Keratinocyte (primary cell): ENCODE data around the gene DNAH17. TPM values are rescaled to one million over a fixed set of nuclear protein-coding genes. Genes with fewer than 3 reads are reported as not detected.

Source experiments
- DNase-seq: peaks from one replicate; pipeline ENCODE4 v3.0.0-alpha.2; 2011; ENCODE audit warnings: low read depth, missing footprints, low spot score
- FAIRE-seq: peaks from 2 replicates; lab custom pipeline; 2011; peaks lifted over from hg19 to GRCh38; lab: Jason Lieb, UNC
- H2AFZ ChIP-seq: 2 replicates; pipeline ENCODE4 v1.6.0; 2012; ENCODE audit warnings: low read length, control low read depth, inconsistent platforms; ENCODE audit not compliant: control insufficient read depth
- H3K27ac ChIP-seq: 2 replicates; pipeline ENCODE4 v1.5.1; 2011; ENCODE audit warnings: low read length; ENCODE audit not compliant: control insufficient read depth, insufficient read depth
- H3K27me3 ChIP-seq: 3 replicates; pipeline ENCODE4 v1.6.0; 2011; ENCODE audit warnings: low read length; ENCODE audit not compliant: control insufficient read depth, insufficient read depth; ENCODE audit errors: extremely low read depth
- H3K36me3 ChIP-seq, 2 experiments: 2 replicates in 1 of 2; 3 replicates in 1 of 2; pipeline ENCODE4 v1.5.1; 2011; ENCODE audit warnings: low read length in 2 of 2, mild to moderate bottlenecking in 1 of 2; ENCODE audit not compliant: control insufficient read depth in 2 of 2, insufficient read depth in 2 of 2; ENCODE audit errors: extremely low read depth in 1 of 2
- H3K4me1 ChIP-seq: 3 replicates; pipeline ENCODE4 v1.5.1; 2011; ENCODE audit warnings: low read length; ENCODE audit not compliant: control insufficient read depth, insufficient read depth; ENCODE audit errors: extremely low read depth
- H3K4me2 ChIP-seq: 3 replicates; pipeline ENCODE4 v1.6.0; 2011; ENCODE audit warnings: low read depth, low read length; ENCODE audit not compliant: control insufficient read depth, insufficient read depth; ENCODE audit errors: extremely low read depth
- H3K4me3 ChIP-seq, 3 experiments: fragments of 200-600 bp in 1 of 3; sonication (generic) in 1 of 3; 2 replicates in 2 of 3; 3 replicates in 1 of 3; pipeline ENCODE4 v1.5.1; 2011 to 2016; ENCODE audit warnings: low read length in 3 of 3, mild to moderate bottlenecking in 3 of 3, control low read depth in 2 of 3, inconsistent platforms in 1 of 3, low read depth in 1 of 3, mixed read lengths in 1 of 3, mixed run types in 1 of 3, moderate library complexity in 1 of 3; ENCODE audit not compliant: control insufficient read depth in 2 of 3, insufficient read depth in 2 of 3; ENCODE audit errors: extremely low read depth in 1 of 3
- H3K79me2 ChIP-seq: 2 replicates; pipeline ENCODE4 v1.6.0; 2012; ENCODE audit warnings: low read length; ENCODE audit not compliant: control insufficient read depth, insufficient read depth
- H3K9ac ChIP-seq: 3 replicates; pipeline ENCODE4 v1.6.0; 2011; ENCODE audit warnings: low read length; ENCODE audit not compliant: control insufficient read depth, insufficient read depth; ENCODE audit errors: extremely low read depth
- H3K9me1 ChIP-seq: 3 replicates; pipeline ENCODE4 v1.6.0; 2011; ENCODE audit warnings: low read length; ENCODE audit not compliant: control insufficient read depth, insufficient read depth; ENCODE audit errors: extremely low read depth
- H3K9me3 ChIP-seq: 2 replicates; pipeline ENCODE4 v1.5.1; 2012; ENCODE audit warnings: low read depth, low read length; ENCODE audit not compliant: control insufficient read depth
- H4K20me1 ChIP-seq: 3 replicates; pipeline ENCODE4 v1.6.0; 2011; ENCODE audit warnings: low read length; ENCODE audit not compliant: control insufficient read depth, insufficient read depth; ENCODE audit errors: extremely low read depth
- EZH2 ChIP-seq: IDR thresholded peaks from one replicate; pipeline ENCODE4 v1.6.1; 2012; ENCODE audit warnings: inconsistent platforms, mild to moderate bottlenecking, low read length, moderate library complexity
- dilution Hi-C: fragments of 300-500 bp; cut with MboI; formaldehyde crosslinking; loops from one replicate; pipeline ENCODE4 v1.7.0; 2020; ENCODE audit warnings: low sequenced_read_pairs; ENCODE audit not compliant: extremely low pct_ligation_motif_present
- polyA plus RNA-seq, 5 experiments: library from polyadenylated mRNA; depleted of rRNA in 3 of 5; stranded (reverse) in 3 of 5; stranded (forward) in 1 of 5; unstranded in 1 of 5; fragments of >200 nt; gene quantifications; 1 replicate in 1 of 5; 2 replicates in 3 of 5; 3 replicates in 1 of 5; pipeline versions ENCODE4 v1.2.1 to v1.2.3, GENCODE V29; 2011 to 2012; ENCODE audit warnings: missing spikeins in 2 of 5, low read depth in 1 of 5, low replicate concordance in 1 of 5
- TF ChIP-seq, protein P1 (sequence below), 3 experiments: IDR thresholded peaks in 1 of 3; conservative IDR thresholded peaks in 1 of 3; optimal IDR thresholded peaks in 1 of 3; 2 replicates in 2 of 3; 3 replicates in 1 of 3; pipeline versions ENCODE3 to v1.5.1; 2011; ENCODE audit warnings: low read length in 3 of 3, mild to moderate bottlenecking in 3 of 3, moderate library complexity in 2 of 3, control low read depth in 1 of 3, inconsistent platforms in 1 of 3; ENCODE audit not compliant: insufficient read depth in 2 of 3; ENCODE audit errors: extremely low read depth in 1 of 3

Gene DNAH17
- polyA plus RNA-seq, 1 donor (not counting 4 experiments of a cell fraction or from before 2014, with no cell fraction given) = 0.16 TPM

DNA sequence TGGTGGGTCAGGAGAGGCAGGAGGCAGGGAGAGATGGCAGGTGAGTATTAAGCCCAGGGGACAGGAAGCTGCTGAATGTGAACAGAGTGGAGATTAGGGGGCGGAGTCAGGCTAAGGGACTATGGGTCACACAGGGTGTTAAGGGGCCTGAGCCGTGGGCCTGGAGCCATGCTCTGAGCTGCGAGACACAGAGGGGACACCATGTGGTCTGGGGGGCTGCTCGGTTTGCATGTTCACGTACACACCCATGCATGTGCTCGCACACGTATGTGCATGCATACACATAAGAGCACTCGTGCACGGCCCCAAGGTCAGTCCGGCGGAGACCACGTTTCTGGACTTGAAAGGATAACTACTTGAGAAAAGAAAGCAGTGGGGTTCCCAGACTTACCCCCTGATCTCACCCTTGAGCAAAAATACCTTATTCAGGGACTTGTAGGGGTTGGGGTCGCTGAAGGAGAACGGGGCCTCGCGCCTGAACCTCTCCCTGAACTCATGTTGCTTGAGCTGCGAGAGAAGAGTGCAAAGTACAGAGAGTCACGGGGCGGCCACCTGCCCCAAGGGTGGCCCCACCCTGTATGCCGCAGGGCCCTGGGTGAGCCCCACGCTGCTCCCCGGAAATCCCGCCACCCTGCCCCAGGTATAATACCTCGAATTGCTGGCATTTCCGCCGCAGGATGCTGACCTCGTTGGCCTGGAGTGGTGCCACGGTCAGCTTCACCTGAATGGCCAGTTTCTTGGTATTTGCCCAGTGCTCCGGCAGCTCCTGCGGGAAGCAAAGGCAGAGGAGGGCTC, 50.8 kb downstream of the DNAH17 start:
- dilution Hi-C loops = no loop called here
- Histone ChIP-seq H4K20me1 (no peaks in the 10 kb centered on the region), H3K79me2 (no peaks in the 10 kb centered on the region), H3K27ac (no peak overlapping the region), H2AFZ (no peak overlapping the region), H3K4me2 (no peak overlapping the region), H3K27me3 (no peaks in the 10 kb centered on the region), H3K4me3 (no peak overlapping the region), H3K9ac (no peak overlapping the region), H3K9me1 (no peaks in the 10 kb centered on the region), H3K9me3 (no peaks in the 10 kb centered on the region), H3K36me3 (no peaks in the 10 kb centered on the region), H3K4me1 (no peaks in the 10 kb centered on the region)
- FAIRE-seq = no peak
- no peak for TF ChIP-seq EZH2
- TF ChIP-seq, protein P1, sequence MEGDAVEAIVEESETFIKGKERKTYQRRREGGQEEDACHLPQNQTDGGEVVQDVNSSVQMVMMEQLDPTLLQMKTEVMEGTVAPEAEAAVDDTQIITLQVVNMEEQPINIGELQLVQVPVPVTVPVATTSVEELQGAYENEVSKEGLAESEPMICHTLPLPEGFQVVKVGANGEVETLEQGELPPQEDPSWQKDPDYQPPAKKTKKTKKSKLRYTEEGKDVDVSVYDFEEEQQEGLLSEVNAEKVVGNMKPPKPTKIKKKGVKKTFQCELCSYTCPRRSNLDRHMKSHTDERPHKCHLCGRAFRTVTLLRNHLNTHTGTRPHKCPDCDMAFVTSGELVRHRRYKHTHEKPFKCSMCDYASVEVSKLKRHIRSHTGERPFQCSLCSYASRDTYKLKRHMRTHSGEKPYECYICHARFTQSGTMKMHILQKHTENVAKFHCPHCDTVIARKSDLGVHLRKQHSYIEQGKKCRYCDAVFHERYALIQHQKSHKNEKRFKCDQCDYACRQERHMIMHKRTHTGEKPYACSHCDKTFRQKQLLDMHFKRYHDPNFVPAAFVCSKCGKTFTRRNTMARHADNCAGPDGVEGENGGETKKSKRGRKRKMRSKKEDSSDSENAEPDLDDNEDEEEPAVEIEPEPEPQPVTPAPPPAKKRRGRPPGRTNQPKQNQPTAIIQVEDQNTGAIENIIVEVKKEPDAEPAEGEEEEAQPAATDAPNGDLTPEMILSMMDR (optimal IDR thresholded peaks at IDR 0.05 in 1 of 3, IDR thresholded peaks at IDR 0.05 in 1 of 3, conservative IDR thresholded peaks at IDR 0.05 in 1 of 3; ENCODE audit: extremely low read depth in 1 of 3, insufficient read depth in 2 of 3, low read length in 3 of 3) = no peak
- no peak for DNase-seq

GRCh38 chr17:78525511-78526160, 51.6 kb downstream of the DNAH17 start:
- Histone ChIP-seq H2AFZ (no peak overlapping the region), H3K27me3 (no peaks in the 10 kb centered on the region), H3K4me3 (no peak overlapping the region), H3K4me1 (no peaks in the 10 kb centered on the region), H4K20me1 (no peaks in the 10 kb centered on the region), H3K4me2 (no peak overlapping the region), H3K27ac (no peak overlapping the region), H3K9me3 (no peaks in the 10 kb centered on the region), H3K36me3 (no peaks in the 10 kb centered on the region), H3K9me1 (no peaks in the 10 kb centered on the region), H3K9ac (no peak overlapping the region), H3K79me2 (no peaks in the 10 kb centered on the region)
- no peak for DNase-seq
- dilution Hi-C loops = no loop called here
- no peak for TF ChIP-seq EZH2
- TF ChIP-seq, protein P1 (optimal IDR thresholded peaks at IDR 0.05 in 1 of 3, IDR thresholded peaks at IDR 0.05 in 1 of 3, conservative IDR thresholded peaks at IDR 0.05 in 1 of 3; ENCODE audit: extremely low read depth in 1 of 3, insufficient read depth in 2 of 3, low read length in 3 of 3) = no peak
- no peak for FAIRE-seq
